ENCODE results near the gene ACER2. TPM values are rescaled to one million over a fixed set of nuclear protein-coding genes. Genes with fewer than 3 reads are reported as not detected.

ACER2 gene
- total and polyA plus RNA-seq, 2 of the 8 experiments (the other 6 are each of a cell fraction or from before 2014, with no cell fraction given) = 7.4 to 8.8 TPM

DNA sequence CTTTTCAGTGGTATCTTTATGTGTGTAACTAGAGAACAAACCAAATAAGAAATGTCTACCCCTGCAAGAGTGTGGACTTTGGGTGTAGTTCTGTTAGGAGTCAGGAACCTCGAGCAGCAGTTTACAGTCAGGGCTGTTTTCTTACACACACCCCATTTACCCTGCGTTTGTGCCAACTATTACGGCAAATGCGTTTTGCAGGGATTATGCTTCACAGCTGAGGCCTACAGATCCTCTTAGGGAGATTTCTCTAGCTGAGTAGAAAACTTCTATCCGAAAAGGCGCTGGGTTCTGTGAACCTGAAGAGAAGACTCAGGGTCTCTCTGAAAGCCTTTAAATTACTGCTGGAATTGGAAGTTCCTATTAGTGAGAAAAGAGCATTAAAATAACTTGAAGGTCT, 51.4 kb downstream of the ACER2 start:
- Histone ChIP-seq H3K79me2 (ENCODE audit: control insufficient read depth in 1 of 2, insufficient read depth in 2 of 2, low read length in 2 of 2) (no peaks in the 10 kb centered on the region), H2AFZ (ENCODE audit: low read length) (no peak overlapping the region), H2BK5ac (ENCODE audit: low read depth, low read length) (no peak overlapping the region), H3K56ac (replicated peaks; ENCODE audit: insufficient read length, low read depth, low read length) (no peak overlapping the region), H4K20me1 (replicated peaks in 1 of 2; ENCODE audit: control insufficient read depth in 1 of 2, insufficient read depth in 2 of 2, low read length in 2 of 2) (no peaks in the 10 kb centered on the region), H3K4me1 (replicated peaks in 1 of 4; ENCODE audit: control insufficient read depth in 3 of 4, insufficient read depth in 4 of 4, low read length in 3 of 4) (peaks cover 0 to 6% (median 3%) of the 10 kb centered on the region in 4 experiments; a peak in 2 of 7 replicates), H2BK15ac (ENCODE audit: low read length) (no peak overlapping the region), H2BK20ac (ENCODE audit: low read length) (no peak overlapping the region), H3K36me3 (ENCODE audit: control insufficient read depth in 2 of 4, insufficient read depth in 4 of 4, low read length in 3 of 4) (no peaks in the 10 kb centered on the region), H4K8ac (ENCODE audit: extremely low read depth, insufficient read depth, low read length) (no peak overlapping the region), H3K14ac (ENCODE audit: insufficient read length) (no peak overlapping the region), H2AK5ac (ENCODE audit: low read depth, low read length) (no peak overlapping the region), H3K9me3 (ENCODE audit: insufficient read depth in 2 of 2, low read depth in 1 of 2, low read length in 1 of 2) (peaks cover 0 to 5% of the 10 kb centered on the region in 2 experiments; a peak in 1 of 4 replicates), H3K4ac (replicated peaks; ENCODE audit: insufficient read length, low read depth, low read length) (no peak overlapping the region), H3K23me2 (ENCODE audit: low read depth, low read length) (no peaks in the 10 kb centered on the region), H3K4me2 (ENCODE audit: insufficient read depth in 1 of 2, low read depth in 2 of 2, low read length in 2 of 2) (no peak overlapping the region), H4K5ac (ENCODE audit: insufficient read length, low read depth, low read length) (no peak overlapping the region), H3K27me3 (replicated peaks in 1 of 4; ENCODE audit: control insufficient read depth in 3 of 4, extremely low read depth in 1 of 4, insufficient read depth in 3 of 4, low read length in 3 of 4) (no peaks in the 10 kb centered on the region; a peak in 1 of 7 replicates), H2BK12ac (ENCODE audit: low read depth, low read length) (no peak overlapping the region), H3K23ac (ENCODE audit: insufficient read length) (no peak overlapping the region), H3K79me1 (ENCODE audit: low read depth, low read length) (no peaks in the 10 kb centered on the region), H3K27ac (ENCODE audit: low read depth, low read length) (no peak overlapping the region), H2BK120ac (replicated peaks; ENCODE audit: low read depth, low read length) (no peak overlapping the region), H4K91ac (replicated peaks; ENCODE audit: insufficient read length, low read length) (no peak overlapping the region), H3K4me3 (ENCODE audit: extremely low read depth in 1 of 4, insufficient read depth in 2 of 4, low read depth in 3 of 4, low read length in 4 of 4) (no peak overlapping the region), H3K18ac (ENCODE audit: extremely low read depth, low read length) (no peak overlapping the region), H3K9ac (replicated peaks in 1 of 4; ENCODE audit: extremely low read depth in 1 of 4, low read depth in 3 of 4, low read length in 3 of 4) (no peak overlapping the region)
- ChIA-PET POLR2A (ENCODE audit: partially characterized antibody) (no interaction called here), CTCF (ENCODE audit: partially characterized antibody) (interaction anchor here (0.7 to 7.3 kb wide), 7 partner anchors 15 to 462 kb away, joined by 3 to 72 read pairs (median 3); no protein-coding TSS in a partner anchor)
- no peak for DNase-seq (ENCODE audit: low read depth in 1 of 2, low spot score in 2 of 2)
- no peak for FAIRE-seq
- 92% methylated on average over 6 of the region's 6 CpGs; no CpG with 5 or more reads in 1 of the 2 experiments for WGBS, 2 experiments (ENCODE audit: extremely low coverage in 1 of 2, insufficient coverage in 1 of 2, insufficient read length in 1 of 2, insufficient replicate concordance in 2 of 2, low coverage in 1 of 2, low lambda C conversion rate in 2 of 2, missing lambda C conversion rate in 1 of 2)
- TF ChIP-seq CBX8 (IDR thresholded peaks at IDR 0.05; ENCODE audit: borderline replicate concordance, low read depth, low read length) (no peak), CEBPB (IDR thresholded peaks at IDR 0.05; ENCODE audit: low read depth, low read length) (no peak)

Measured in H1 (cell line).